Measurements from ENCODE around the gene ATE1.
"Not testable (repeated sequence)": the region's sequence is repeated elsewhere in the genome, so short reads cannot be mapped to it uniquely, and the experiment has no call there.

The ATE1 gene

DNA sequence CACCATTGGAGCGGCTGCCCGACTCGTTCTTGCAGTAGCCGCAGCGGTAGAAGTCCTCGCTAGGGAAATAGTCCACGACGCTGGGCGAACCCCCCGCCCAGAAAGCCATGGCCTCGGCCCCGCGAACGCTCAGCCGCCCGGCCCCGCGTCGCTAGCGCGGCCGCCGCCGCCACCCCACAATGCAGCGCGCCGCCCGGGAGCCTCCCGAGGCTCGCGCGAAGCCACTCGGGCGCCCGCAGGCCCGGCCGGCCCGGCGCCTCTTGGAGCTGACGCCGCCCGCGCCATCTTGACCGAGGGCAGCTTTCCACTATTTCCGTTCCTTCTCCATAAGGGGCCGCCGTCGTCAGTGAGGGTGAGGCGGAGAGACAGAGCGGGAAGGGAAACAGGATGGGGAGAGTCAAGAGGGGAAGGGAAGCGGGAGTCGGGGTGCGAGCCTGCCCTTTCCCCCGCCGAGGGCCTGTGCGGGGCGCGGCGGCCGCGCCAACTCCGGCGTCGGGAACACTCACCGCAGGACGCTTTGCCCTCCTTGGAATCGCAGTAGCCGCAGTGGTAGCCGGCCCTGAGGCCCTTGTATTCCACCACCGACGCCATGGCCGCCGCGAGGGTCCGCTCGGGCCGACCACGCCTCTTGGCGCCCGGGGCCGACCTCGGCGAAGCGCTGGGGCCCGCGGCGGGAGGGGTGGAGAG, at the start of gene ATE1:
ATE1 (minus strand) TSS at position 191 of the 687 bp plus-strand sequence; CDS start at position 109, 82 bp downstream.
- peak; percentile 88 for DNase-seq (ENCODE audit: low spot score)

GRCh38 chr10:121976607-121977006, 48.8 kb upstream of the ATE1 start:
- DNase-seq (ENCODE audit: low spot score): no peak

DNA sequence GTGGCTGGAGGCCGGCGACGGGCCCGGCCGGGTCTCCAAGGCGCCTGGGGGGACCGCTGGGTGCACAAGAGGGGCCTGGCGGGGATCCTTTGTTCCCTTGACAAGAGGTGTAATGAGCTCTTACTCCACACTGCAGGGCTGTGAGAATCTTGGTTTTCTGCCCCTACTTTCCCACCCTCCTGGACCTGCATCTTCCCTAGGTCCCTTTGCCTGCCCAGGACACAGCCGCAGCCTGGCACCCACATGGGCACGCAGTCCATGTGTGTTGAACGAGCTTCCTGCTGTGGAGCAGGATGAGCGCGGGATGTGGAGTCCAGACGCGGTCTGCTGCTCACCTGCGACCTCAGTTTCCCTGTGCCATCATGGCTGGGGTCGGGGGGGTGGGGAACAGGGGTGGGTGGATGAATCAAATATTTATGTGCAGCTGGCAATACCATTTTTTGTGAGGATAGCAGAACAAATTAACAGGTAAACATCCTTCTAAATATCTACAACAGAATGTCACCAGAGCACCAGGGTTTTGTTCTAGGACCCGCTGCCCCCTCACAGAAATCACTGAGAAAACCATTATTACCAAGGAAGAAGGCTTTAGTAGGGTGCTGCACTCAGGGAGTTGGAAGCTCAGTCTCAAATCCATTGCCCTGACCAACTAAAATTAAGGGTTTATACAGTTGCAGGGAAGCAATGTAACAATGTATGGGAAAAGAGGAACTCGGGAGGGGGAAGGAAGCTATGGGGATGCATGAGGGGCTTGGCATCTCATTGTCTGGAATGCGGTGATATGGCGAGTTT, 47.7 kb upstream of the ATE1 start:
- DNase-seq (ENCODE audit: low spot score): no peak

- DNase-seq (ENCODE audit: low spot score): peak; percentile 88
These were observed 46.9 kb upstream of the ATE1 start, which contains the start of gene NSMCE4A for GRCh38 chr10:121974535-121975294. NSMCE4A (minus strand) TSS chr10:121975217; CDS start chr10:121975165, 52 bp downstream.

GRCh38 chr10:121974019-121974534, 46.2 kb upstream of the ATE1 start:
- no peak for DNase-seq (ENCODE audit: low spot score)

DNA sequence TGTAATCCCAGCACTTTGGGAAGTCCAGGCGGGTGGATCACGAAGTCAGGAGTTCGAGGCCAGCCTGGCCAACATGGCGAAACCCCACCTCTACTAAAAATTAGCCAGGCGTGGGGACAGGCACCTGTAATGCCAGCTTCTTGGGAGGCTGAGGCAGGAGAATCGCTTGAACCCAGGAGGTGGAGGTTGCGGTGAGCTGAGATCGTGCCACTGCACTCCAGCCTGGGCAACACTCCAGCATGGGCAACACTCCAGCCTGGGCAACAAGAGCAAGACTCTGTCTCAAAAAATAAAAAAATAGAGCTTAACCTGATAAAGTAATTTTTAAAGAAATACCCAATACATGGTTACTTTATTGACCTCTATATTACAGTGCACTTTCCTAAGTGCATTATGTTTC, 41.3 kb upstream of the ATE1 start:
- not testable (repeated sequence) for DNase-seq (ENCODE audit: low spot score)

DNA sequence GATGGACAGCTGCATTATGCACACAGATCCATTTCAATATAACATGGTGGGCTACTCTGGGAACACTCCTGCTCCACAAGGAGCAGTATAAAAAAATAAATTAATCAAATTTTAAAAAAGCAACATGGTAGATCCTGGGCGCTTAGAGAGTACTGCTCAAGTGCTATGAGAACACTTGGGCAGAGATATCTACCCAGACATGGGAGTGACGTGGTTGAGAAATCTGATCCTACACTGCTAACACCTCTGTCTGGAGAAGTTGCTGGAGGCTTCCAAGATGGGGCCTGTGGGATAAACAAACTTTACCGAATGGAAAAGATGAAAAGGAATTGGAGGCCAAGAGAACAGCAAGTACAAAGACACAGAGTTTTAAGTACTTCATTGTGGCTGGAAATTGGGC, 38.2 kb upstream of the ATE1 start:
- no peak for DNase-seq (ENCODE audit: low spot score)

GRCh38 chr10:121961456-121961855, 33.6 kb upstream of the ATE1 start:
- DNase-seq (ENCODE audit: low spot score): no peak

- DNase-seq (ENCODE audit: low spot score): no peak
These were observed 31.8 kb upstream of the ATE1 start for GRCh38 chr10:121959671-121960070.

GRCh38 chr10:121956111-121957061, 28.6 kb upstream of the ATE1 start:
- DNase-seq (ENCODE audit: low spot score): no peak

DNA sequence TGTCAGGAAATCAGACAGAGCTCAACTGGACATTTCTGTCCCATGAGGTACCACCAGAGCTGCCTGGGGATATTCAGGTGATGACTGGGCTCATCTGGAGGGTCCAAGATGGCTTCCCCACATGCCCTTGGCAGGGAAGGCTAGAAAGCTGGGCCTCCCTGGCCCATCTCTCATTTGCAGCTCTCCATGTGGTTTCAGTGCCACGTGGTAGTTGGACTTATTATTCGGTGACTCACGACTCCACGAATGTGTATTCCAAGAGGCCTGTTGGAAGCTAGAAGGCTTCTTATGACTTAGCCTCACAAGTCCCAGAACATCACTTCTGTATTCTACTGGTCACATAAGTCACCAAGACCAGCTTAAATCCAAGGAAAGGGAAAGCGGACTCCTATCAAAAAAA, 24.4 kb upstream of the ATE1 start:
- no peak for DNase-seq (ENCODE audit: low spot score)

- no peak for DNase-seq (ENCODE audit: low spot score)
These were observed 21.6 kb upstream of the ATE1 start for GRCh38 chr10:121949451-121949850.

DNA sequence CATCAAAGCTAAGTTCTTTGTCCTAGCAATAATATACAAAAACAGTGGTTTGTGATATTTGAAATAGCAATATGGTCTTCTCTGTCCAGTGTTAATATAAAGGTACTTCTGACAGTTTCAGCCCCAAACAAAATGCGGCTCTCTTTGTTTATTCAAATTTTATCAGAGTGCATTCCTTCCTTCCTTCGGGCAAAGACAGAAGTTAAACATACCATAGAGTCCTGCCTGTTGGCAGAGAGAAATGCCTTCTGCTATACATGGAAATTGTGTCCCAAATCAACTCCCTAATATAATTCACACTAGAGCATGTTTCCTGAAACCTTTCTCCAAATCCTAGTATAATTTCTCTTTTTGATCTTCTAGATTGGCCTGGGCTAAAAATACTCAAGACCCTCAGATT, 21.2 kb upstream of the ATE1 start:
- no peak for DNase-seq (ENCODE audit: low spot score)

- DNase-seq (ENCODE audit: low spot score): no peak
These were observed 19.8 kb upstream of the ATE1 start for GRCh38 chr10:121947343-121948330.

- no peak for DNase-seq (ENCODE audit: low spot score)
These were observed 15.1 kb upstream of the ATE1 start for GRCh38 chr10:121942749-121943416.

DNA sequence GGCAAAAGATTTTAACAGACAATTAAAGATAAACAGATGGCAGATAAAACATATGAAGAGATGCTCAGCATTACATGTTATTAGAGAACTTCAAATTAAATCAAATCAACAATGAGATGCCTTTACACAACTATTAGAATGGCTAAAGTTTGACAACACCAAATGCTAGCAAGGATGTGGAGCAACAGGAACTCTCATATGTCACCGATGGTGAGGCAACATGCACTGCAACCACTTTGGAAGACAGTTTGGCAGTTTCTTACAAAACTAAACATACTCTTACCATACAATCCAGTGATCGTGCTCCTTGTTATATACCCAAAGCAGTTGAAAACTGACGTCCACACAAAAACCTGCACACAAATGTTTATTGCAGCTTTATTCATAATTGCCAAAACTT, 13.7 kb upstream of the ATE1 start:
- DNase-seq (ENCODE audit: low spot score): no peak

- no peak for DNase-seq (ENCODE audit: low spot score)
These were observed 8.5 kb upstream of the ATE1 start for GRCh38 chr10:121936295-121936694.

- DNase-seq (ENCODE audit: low spot score): no peak
These were observed 7.9 kb upstream of the ATE1 start for GRCh38 chr10:121935702-121936101.

Data from D341Med (cell line).